ENCODE data around the gene TMEM151B. TPM values are rescaled to one million over a fixed set of nuclear protein-coding genes. Genes with fewer than 3 reads are reported as not detected.
A peak's percentile ranks its signal among the peaks of the same experiment; 100 is the strongest.

The TMEM151B gene
- total and polyA plus RNA-seq, 9 of the 15 experiments (the other 6 are each of a cell fraction or from before 2014, with no cell fraction given): not detected

GRCh38 chr6:44246663-44247337 lies 23.4 kb upstream of the TMEM151B start, which contains the start of gene HSP90AB1 (continued):
- TF ChIP-seq ZNF780A (CRISPR knock-in tag; IDR thresholded peaks at IDR 0.05): peak; percentile 68; the same call in 1 of the 2 replicates
- TF ChIP-seq TEAD4 (IDR thresholded peaks at IDR 0.05; ENCODE audit: low read length): peak; percentile 76
- 0 out of 2 replicates have a peak, but pooled peaks have one; percentile 11 for TF ChIP-seq TEAD4 (CRISPR knock-in tag; IDR thresholded peaks at IDR 0.05; ENCODE audit: borderline replicate concordance)
- peak; percentile 48 to 92; a peak in 3 of 4 replicates for TF ChIP-seq NONO (IDR thresholded peaks at IDR 0.05; ENCODE audit: low read depth in 2 of 2, low read length in 1 of 2)
- no peak for TF ChIP-seq ZNF311 (CRISPR knock-in tag; IDR thresholded peaks at IDR 0.05)
- TF ChIP-seq FIP1L1 (IDR thresholded peaks at IDR 0.05; ENCODE audit: low read depth, low read length, poor library complexity, severe bottlenecking): no peak
- TF ChIP-seq U2AF2 (optimal IDR thresholded peaks at IDR 0.05; ENCODE audit: low read depth, low read length): no peak
- TF ChIP-seq, protein P1, sequence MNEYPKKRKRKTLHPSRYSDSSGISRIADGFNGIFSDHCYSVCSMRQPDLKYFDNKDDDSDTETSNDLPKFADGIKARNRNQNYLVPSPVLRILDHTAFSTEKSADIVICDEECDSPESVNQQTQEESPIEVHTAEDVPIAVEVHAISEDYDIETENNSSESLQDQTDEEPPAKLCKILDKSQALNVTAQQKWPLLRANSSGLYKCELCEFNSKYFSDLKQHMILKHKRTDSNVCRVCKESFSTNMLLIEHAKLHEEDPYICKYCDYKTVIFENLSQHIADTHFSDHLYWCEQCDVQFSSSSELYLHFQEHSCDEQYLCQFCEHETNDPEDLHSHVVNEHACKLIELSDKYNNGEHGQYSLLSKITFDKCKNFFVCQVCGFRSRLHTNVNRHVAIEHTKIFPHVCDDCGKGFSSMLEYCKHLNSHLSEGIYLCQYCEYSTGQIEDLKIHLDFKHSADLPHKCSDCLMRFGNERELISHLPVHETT (CRISPR knock-in tag; conservative IDR thresholded peaks at IDR 0.05 in 1 of 2, IDR thresholded peaks at IDR 0.05 in 1 of 2): no peak; a peak in 2 of 4 replicates
- TF ChIP-seq, protein P2, sequence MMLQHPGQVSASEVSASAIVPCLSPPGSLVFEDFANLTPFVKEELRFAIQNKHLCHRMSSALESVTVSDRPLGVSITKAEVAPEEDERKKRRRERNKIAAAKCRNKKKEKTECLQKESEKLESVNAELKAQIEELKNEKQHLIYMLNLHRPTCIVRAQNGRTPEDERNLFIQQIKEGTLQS (IDR thresholded peaks at IDR 0.05): peak; percentile 73
- TF ChIP-seq, protein P2 (CRISPR knock-in tag; conservative IDR thresholded peaks at IDR 0.05): peak; percentile 71; the same call in 1 of the 2 replicates
- TF ChIP-seq ZNF77 (CRISPR knock-in tag; IDR thresholded peaks at IDR 0.05): no peak
- no peak; the same call in 1 of the 2 replicates for TF ChIP-seq HDAC2 (IDR thresholded peaks at IDR 0.05)
- TF ChIP-seq ZNF354B (CRISPR knock-in tag; IDR thresholded peaks at IDR 0.05): no peak
- TF ChIP-seq GTF2E2 (tag; IDR thresholded peaks at IDR 0.05): peak; percentile 99
- no peak for TF ChIP-seq ZNF384 (IDR thresholded peaks at IDR 0.05; ENCODE audit: low read depth, low read length)
- no peak; the same call in 1 of the 2 replicates for TF ChIP-seq ESRRA (IDR thresholded peaks at IDR 0.05; ENCODE audit: borderline replicate concordance, low read depth)
- TF ChIP-seq FOXA3 (CRISPR knock-in tag; conservative IDR thresholded peaks at IDR 0.05 in 1 of 2, IDR thresholded peaks at IDR 0.05 in 1 of 2): peak in 1 of 2 experiments; percentile 38; a peak in 2 of 4 replicates
- no peak; the same call in 1 of the 2 replicates for TF ChIP-seq ZEB2 (IDR thresholded peaks at IDR 0.05)
- no peak for TF ChIP-seq E2F8 (IDR thresholded peaks at IDR 0.05; ENCODE audit: low read depth, partially characterized antibody)
- peak; percentile 77; the same call in 1 of the 2 replicates for TF ChIP-seq ZZZ3 (IDR thresholded peaks at IDR 0.05)
- TF ChIP-seq TEAD1 (CRISPR knock-in tag; IDR thresholded peaks at IDR 0.05): peak in 1 of 2 experiments; percentile 68; a peak in 1 of 4 replicates
- TF ChIP-seq, protein P3, sequence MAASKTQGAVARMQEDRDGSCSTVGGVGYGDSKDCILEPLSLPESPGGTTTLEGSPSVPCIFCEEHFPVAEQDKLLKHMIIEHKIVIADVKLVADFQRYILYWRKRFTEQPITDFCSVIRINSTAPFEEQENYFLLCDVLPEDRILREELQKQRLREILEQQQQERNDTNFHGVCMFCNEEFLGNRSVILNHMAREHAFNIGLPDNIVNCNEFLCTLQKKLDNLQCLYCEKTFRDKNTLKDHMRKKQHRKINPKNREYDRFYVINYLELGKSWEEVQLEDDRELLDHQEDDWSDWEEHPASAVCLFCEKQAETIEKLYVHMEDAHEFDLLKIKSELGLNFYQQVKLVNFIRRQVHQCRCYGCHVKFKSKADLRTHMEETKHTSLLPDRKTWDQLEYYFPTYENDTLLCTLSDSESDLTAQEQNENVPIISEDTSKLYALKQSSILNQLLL (CRISPR knock-in tag; IDR thresholded peaks at IDR 0.05; ENCODE audit: borderline replicate concordance): no peak

Measured in K562 (cell line).